HG03521 (cell line): ENCODE data around the gene TNFRSF12A.

Source experiments
- ATAC-seq: cut with Tn5 transposase; IDR thresholded peaks from one replicate; pipeline ENCODE4 v1.9.1; 2021; ENCODE audit warnings: mild to moderate bottlenecking, moderate library complexity; ENCODE audit not compliant: unreplicated experiment

Gene TNFRSF12A, protein sequence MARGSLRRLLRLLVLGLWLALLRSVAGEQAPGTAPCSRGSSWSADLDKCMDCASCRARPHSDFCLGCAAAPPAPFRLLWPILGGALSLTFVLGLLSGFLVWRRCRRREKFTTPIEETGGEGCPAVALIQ

DNA sequence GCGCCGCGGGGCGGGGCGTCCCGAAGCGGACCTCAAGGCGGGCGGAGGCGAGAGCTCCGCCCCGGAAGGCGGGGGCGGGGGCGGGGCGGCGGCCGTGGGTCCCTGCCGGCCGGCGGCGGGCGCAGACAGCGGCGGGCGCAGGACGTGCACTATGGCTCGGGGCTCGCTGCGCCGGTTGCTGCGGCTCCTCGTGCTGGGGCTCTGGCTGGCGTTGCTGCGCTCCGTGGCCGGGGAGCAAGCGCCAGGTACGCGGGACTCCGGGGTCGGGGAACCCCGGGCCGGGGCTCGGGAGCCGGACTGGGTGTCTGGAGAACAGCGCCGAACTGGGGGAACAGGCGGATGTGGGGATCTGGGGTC, at the start of gene TNFRSF12A:
TSS of gene TNFRSF12A (plus strand) at position 122 of the 357 bp plus-strand sequence. CDS start at position 152, 30 bp downstream.
- peak; percentile 23 for ATAC-seq

DNA sequence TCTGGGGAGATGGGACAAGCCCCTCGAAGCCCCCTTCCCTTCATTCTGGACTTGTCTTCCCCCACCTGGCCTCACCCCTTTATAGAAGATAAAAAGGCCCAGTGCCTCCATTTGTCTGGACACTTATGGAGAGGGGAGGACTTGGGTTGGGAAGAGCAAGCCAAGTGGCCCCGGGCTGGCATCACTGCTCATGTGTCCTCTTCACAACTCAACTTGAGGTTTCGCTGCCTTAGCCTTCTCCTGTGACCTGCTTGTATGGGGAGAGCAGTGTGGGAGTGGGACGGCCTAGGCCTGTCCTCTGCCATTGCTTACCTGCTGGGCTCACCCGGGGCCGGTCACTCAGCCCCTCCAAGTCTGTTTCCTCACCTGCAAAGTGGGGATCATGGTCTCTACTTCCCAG, 49.6 kb upstream of the TNFRSF12A start:
- no peak for ATAC-seq

DNA sequence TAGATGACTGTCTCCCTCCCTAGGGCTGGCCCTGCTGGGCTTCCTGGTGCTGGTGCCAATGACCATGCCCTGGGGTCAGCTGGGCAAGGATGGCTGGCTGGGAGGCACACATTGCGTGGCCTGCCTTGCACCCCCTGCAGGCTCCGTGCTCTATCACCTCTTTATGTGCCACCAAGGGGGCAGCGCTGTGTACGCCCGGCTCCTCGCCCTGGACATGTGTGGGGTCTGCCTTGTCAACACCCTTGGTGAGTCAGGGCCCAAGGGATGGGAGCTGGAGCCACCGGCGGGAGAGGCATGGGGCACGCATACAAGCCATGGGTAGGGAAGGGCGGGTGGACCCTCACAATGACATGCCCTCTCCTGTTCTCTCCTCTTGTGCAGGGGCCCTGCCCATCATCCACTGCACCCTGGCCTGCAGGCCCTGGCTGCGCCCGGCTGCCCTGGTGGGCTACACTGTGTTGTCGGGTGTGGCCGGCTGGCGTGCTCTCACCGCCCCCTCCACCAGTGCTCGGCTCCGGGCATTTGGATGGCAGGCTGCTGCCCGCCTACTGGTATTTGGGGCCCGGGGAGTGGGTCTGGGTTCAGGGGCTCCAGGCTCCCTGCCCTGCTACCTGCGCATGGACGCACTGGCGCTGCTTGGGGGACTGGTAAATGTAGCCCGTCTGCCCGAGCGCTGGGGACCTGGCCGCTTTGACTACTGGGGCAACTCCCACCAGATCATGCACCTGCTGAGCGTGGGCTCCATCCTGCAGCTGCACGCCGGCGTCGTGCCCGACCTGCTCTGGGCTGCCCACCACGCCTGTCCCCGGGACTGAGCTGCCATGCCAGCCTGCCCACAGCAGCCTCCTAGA, 48.8 kb upstream of the TNFRSF12A start:
- no peak for ATAC-seq

DNA sequence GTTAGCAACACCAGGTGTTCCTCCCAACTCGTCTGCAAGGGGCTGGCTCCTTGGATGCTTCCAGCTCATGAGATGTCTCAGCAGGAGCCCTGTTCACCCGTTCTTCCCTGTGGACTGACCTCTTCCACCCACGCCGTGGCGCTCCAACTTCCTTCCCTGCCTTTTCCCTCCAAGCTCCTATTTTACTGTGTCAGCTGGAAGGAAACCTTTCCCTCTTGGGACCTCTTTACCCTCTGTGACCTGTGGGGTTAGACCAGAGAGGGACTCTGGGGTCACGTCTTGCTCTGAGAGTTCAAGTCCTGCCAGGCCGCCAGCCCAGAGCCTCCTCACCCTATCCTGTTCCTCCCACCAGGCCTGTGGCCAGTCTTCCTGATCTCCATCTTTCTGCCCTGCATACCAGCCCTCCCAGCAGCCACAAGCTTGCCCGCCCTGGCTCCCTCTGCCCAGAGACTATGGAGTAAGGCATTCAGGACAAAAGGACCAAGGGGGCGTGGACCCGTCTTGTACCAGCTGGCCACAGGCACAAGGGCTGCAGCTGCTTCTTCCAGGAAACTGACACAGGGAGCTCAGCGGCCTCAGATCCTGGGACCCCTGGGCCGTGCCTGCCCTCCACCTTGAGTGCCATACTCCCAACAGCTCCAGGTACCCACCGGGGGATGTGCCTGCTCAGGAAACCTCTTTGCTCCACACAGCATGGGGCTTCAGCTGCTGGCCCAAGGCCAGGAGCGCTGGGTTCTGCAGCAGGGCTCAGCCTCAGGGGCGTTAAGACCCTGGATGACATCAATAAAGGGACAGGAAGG, 48.0 kb upstream of the TNFRSF12A start:
- ATAC-seq: no peak

DNA sequence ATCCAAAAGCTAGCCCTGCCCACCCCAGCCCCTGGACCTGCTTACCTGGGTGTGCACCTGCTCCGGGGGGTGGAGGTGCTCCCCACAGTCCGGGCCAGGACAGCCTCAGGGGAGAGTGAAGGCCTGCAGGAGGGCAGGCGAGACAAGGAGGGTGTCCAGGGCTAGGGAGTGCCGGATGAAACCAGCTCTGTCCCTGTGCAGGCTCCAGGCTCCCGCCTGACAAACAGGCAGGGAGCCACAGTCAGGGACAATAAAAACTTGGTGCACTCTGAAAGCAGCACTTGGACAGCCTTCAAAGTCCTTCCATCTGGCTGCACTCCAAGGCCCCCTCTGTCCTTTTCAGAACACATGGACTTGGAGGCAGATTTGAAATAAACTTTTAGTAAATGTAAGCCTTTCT, 47.1 kb upstream of the TNFRSF12A start:
- no peak for ATAC-seq

DNA sequence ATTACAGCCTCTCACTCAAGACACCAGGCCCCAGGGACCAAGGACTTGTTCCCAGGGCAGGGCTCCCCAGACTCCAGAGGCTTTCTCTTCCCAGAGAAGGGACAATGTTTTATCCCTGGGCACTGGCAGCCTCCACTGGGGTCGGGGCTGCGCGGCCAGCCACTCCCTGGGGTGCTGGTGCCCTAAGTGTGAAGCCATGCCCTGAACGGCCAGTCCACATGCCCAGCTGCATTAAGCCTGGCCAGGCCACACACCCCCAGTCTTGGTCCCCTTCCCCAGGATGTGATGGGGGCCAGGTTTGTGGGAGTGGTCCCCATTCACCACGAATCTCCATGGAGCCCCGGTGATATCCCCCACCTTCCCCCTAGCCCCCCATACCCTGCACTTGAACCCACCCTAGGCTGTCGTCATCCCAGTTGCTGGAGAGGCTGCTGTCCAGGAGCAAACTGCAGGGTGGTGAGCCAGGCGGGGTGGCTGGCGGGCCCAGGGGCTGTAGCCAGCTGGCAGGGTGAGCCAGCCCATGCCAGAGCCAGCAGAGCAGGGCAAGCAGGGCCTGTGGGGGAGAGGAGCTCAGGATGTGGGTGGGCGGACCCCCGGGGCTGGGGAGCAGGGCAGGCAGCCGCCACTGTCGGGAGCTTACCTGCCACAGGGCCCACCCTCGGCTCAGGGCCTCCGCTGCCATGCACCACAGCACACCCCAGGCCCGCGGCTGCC, 46.4 kb upstream of the TNFRSF12A start:
- no peak for ATAC-seq

DNA sequence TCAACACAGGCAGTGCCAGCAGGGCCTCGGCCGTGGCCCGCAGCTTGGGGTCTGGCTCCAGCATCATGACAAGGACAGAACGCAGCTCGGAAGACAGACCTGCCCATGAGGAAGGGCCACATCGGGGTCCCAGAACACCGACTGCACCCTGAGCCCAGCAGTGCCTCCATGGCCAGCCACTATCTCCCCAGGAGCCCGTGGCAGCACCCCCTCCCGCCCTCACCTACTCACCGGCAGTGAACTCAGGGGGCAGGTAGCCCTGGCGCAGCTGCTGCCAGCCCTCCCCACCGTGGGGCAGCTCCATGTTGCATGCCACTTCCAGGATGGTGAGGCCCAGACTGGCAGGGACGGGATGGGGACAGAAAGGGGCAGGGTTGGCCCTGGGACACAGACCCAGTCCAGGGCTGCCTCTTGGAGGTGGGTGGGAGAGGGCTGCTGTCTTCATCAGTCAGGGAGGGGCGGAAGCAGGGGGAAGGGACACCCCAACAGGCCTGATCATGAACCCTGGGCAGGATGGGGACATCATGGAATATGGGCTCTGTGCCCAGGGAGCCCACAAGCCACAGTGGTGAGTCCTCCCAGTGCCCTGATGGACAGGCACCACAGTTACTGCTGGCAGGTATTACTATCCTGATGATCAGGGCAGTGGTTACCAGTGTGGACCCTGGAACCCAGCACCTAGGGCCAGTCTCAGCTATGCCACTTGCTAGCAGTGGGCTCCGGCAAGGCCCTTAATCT, 45.7 kb upstream of the TNFRSF12A start:
- ATAC-seq: no peak

DNA sequence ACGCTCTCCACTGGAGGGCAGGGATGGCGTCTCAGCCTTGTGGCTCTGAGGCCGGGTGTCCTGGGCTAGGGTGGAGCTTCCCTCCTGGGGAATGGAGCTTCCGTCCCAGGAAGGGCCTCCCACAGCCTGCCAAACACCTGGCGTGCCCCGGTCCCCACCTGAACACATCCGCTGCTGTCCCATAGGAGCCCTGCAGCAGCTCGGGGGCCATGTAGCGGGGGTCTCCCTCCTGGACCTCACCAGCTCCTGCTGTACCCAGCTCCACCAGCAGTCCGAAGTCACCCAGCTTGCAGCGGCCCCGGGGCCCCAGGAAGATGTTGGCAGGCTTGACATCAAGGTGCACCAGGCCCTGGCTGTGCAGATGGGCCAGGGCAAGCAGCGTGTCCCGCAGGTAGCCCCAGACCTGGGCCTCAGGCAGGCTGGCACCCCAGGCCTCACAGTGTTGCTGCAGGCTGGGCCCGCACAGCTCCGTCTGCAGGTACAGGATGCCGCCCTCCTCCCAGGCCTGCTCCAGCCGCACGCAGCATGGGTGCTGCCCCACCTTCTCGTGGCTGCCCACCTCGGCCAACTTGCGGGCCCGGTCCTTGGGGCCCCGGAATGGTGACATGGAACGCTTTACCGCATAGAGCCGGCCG, 44.9 kb upstream of the TNFRSF12A start:
- ATAC-seq: no peak

DNA sequence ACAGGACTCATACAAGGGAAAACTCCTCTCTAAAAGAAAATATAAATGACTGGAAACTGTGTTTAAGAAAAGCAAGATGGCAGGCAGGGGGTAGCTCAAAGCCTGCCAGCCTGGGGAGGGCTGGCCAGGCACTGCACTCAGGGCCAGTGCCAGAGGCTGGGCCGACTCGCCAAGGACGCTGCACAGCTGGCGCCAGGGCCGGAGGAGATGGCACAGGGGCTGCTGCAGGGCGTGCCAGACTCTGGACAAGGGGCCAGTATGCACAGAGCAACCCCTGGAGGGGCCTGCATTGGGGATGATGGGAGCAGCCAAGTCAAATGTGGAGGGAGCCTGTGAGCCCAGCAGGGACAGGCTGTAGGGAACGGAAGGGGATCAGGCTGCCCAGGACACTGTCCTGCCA, 44.0 kb upstream of the TNFRSF12A start:
- ATAC-seq: no peak

DNA sequence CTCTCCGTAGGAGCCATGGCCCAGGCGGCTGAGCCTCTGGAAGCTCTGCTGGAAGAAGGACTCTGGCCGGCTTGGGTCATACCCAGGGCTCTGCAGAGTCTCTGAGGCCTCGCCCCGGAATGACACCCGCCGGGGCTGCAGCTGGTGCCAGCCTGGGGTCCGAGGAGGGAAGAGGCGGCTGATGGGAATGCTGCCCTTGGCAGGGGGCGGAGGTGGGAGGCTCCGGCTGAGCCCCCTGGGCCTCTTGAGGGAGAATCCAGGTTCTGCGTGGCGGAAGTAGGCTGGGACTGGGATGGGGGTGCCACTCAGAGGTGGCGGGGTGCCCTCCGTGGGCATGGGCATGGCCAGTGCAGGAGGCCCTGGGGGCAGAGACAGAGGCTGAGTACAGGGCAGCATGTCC, 43.5 kb upstream of the TNFRSF12A start:
- no peak for ATAC-seq

DNA sequence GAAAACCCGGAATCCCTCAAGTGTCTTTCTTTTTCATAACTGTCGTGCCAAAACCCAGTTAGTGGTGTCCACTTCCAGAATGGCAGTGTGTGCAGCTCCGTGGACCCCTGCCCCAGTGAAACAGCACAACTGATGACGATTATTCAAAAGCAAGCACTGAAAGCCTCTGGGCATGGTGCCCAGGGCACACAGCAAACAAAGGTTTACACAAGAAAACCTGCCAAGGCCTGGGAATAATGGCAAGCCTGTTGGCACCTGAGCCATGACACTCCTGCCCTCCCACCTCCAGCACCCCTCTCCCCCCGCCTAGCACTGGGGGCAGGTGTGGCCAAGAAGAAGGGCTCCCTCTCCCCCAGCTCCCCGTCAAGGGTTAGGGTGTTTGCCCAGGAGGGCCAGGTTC, 42.7 kb upstream of the TNFRSF12A start:
- no peak for ATAC-seq

DNA sequence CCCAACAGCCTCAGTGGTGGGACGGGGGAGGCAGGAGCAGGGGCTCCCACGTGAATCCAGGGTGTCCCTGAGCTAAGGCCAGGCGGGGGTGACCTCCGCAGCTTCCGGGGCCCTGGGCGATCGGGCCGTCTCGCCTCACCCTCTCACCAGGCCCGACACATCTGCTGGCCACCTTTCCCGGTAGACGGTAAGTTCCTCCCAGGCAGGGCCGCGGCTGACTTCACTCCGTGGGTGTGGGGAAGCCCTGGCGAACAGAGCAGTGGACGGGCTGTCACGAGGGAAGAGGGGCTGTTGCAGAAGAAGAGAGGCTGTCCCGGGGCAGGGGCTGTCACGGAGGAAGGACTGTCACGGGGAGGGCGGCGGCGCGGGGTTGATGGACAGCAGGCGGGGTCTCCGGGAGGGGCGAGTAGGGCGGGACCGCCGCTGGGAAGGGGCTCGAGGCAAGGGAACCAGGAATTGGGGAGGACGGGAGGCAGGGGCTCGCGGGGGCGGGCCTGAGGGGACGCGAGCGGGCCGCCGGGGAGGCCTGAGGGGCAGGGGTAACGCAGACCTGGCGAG, 40.4 kb upstream of the TNFRSF12A start:
- peak; percentile 15 for ATAC-seq

DNA sequence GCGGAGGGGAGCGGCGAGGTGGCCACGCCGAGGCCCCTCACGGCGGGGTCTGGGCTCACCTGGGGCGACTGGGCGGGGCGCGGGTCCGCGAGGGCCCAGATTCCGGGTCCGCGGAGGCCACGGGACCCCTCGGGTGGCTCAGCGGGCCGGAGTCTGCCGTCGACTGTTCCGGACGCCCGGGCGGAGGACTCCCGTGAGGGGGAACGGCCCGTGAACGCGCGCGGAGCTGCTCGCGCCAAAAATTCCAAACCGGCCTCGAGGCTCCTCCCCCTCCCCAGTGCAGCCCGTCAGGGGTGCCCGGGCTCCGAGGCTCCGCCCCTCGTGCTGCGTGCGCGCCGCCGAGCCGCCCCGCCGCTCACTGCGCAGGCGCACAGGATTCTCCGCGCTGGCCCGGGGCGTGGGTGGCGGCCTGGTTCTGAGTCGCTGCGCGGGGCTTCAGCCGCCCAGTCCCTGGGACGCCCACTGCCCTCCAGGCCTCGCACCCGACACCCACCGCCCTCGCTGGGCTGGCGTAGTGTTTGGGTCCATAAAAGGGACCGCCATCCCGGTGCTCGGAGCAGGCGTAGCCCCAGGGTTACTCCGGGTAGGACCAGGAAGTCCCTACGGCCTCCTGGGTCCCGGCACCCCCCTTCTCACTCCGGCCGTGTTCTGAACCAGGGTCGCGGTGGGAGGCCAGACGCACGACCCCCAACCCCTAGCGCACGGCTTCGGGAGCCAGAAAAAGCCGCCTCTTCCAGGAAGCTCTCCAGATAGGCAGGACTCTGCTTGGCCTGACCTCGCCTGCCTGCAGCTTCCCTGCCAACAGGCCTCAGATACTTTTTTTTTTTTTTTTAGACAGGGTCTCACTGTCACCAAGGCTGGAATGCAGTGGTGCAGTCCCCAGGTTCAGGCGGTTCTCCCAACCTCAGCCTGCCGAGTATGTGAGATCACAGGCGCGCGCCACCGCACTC, 39.7 kb upstream of the TNFRSF12A start, which contains the start of gene PKMYT1:
TSS of gene PKMYT1 (minus strand) at position 220 of the 950 bp plus-strand sequence. CDS start 789 bp downstream, outside the sequence.
- ATAC-seq: peak; percentile 78

DNA sequence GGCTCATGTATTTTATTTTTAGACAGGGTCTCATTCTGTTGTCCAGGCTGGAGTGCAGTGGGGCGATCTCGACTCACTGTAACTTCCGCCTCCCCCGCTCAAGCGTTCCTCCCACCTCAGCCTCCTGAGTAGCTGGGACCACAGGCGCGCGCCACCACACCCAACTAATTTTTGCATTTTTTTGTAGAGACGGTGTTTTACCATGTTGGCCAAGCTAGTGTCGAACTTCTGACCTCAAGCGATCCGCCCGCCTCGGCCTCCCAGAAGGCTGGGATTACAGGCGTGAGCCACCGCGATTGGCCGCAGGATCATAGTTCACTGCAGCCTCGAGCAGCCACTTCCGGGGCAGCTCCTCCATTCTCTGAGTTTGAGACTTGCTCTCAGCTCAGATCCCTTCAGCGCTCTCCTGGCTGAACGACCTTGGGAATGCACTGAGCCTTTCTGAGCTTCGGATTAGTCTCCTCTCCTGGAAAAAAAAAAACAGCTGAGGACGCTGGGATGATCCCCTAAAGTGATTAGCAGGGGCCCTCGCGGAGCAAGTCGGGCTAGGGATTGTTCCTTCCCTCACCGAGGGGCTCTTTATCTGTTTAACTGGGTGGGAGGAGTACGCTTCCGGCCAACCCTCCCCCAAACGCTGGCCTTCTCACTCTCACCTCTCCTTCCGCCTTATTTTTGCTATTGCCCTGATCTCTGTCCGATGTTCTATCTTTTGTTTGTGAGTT, 38.8 kb upstream of the TNFRSF12A start:
- no peak for ATAC-seq

DNA sequence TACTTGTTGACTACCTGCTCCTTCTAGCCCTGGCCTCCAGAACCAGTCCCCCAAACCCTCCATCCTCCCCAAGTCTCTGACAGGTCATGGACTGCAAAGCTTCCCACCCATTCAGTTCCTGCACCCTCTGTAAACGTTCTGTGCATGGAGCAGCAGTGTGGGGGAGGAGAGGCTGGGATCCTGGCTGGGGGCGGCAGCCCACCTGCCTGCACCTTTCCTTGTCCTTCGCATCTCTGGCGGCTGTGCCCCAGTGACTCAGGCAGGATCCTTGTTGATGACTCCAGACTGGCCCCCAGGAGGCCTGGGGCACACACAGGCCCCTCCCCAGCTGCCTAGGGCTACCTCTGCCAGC, 38.3 kb upstream of the TNFRSF12A start:
- ATAC-seq: no peak

DNA sequence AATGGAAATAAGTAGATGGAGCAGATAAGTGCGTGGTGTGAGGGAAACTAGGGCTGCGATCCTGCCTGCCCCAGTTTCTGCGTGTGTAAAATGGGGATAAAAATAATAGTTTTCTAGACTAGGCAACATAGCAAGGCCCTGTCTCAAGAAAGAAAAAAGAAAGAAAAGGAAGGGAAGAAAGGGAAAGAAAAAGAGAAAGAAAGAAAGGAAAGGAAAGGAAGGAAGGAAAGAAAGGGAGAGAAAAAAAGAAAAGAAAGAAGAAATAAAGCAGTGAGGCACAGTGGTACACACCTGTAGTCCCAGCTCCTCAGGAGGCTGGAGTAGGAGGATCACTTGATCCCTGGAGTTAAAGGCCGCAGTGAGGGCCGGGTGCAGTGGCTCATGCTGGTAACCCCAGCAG, 37.8 kb upstream of the TNFRSF12A start:
- no peak for ATAC-seq

DNA sequence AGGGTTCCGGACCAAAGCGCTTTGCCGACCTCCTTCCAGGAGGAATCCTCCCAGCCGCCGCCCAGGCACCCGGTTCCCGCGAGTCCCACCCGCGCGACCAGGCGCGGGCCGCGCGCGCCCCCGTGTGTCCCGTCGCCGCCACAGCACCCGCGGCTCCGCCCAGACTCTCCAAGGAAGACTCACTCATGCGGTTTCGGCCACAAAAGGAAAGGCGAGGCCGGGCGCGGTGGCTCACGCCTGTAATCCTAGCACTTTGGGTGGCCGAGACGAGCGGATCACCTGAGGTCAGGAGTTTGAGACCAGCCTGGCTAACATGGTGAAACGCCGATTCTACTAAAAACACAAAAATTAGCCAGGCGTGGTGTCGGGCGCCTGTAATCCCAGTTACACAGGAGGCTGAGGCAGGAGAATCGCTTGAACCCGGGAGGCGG, 36.4 kb upstream of the TNFRSF12A start:
- ATAC-seq: no peak

DNA sequence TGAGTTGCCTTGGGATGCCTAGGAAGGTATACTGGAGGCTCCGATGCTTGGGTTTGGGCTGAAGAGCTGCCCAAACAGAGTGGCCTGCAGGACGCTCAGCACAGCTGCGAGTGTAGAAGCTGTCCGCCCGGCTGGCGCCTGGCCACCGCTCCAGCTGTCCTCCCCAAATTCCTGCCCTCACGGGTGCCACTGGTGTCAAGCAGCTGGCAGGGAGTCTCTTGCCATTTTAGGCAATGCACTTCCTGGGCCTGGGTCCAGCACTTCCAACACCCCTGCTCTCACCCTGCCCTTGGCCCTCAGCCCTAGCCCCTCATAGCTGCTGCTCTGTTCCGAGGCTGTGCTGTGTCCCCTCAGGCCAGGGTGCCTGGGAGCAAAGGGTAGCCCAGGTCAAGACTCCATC, 34.7 kb upstream of the TNFRSF12A start:
- ATAC-seq: no peak
